AG20443 (cell line): Measurements from ENCODE around the gene RAD51B.

Experiments
- DNase-seq: peaks from one replicate; pipeline ENCODE4 v3.0.0; 2012; ENCODE audit warnings: low spot score, mixed read lengths

RAD51B gene

GRCh38 chr14:67835596-67835995, 16.0 kb downstream of the RAD51B start:
- DNase-seq, result no peak

- peak; percentile 49 for DNase-seq
These were observed 17.5 kb downstream of the RAD51B start for GRCh38 chr14:67837011-67837624.

- DNase-seq, result no peak
These were observed 26.5 kb downstream of the RAD51B start for GRCh38 chr14:67846029-67846610.

- DNase-seq, result no peak
These were observed 30.7 kb downstream of the RAD51B start for GRCh38 chr14:67850066-67850830.

- DNase-seq, result no peak
These were observed 32.3 kb downstream of the RAD51B start for GRCh38 chr14:67851785-67852410.

GRCh38 chr14:67852926-67853604, 33.5 kb downstream of the RAD51B start:
- no peak for DNase-seq

GRCh38 chr14:67853715-67854114, 34.1 kb downstream of the RAD51B start:
- DNase-seq, result no peak

GRCh38 chr14:67856827-67857226, 37.2 kb downstream of the RAD51B start:
- peak; percentile 23 for DNase-seq

GRCh38 chr14:67857778-67858350, 38.3 kb downstream of the RAD51B start:
- DNase-seq, result no peak

GRCh38 chr14:67859169-67859749, 39.7 kb downstream of the RAD51B start:
- no peak for DNase-seq

- DNase-seq, result no peak
These were observed 43.6 kb downstream of the RAD51B start for GRCh38 chr14:67863223-67863622.

- DNase-seq, result no peak
These were observed 55.8 kb downstream of the RAD51B start for GRCh38 chr14:67875175-67876006.

GRCh38 chr14:67879026-67879425, 59.4 kb downstream of the RAD51B start:
- DNase-seq, result no peak

- no peak for DNase-seq
These were observed 61.6 kb downstream of the RAD51B start for GRCh38 chr14:67881225-67881624.

- no peak for DNase-seq
These were observed 63.5 kb downstream of the RAD51B start for GRCh38 chr14:67882986-67883555.

- peak; percentile 31 for DNase-seq
These were observed 64.1 kb downstream of the RAD51B start for GRCh38 chr14:67883717-67884116.

- DNase-seq, result no peak
These were observed 66.6 kb downstream of the RAD51B start for GRCh38 chr14:67886191-67886590.

GRCh38 chr14:67887478-67887877, 67.9 kb downstream of the RAD51B start:
- DNase-seq, result no peak

- DNase-seq, result no peak
These were observed 69.9 kb downstream of the RAD51B start for GRCh38 chr14:67889455-67889854.

- no peak for DNase-seq
These were observed 73.0 kb downstream of the RAD51B start for GRCh38 chr14:67892466-67893100.
